Muscle layer of colon (tissue), 2 donors: Measurements from ENCODE around the gene HTR4.

ENCODE experiments used
- H3K27ac ChIP-seq: one replicate; pipeline ENCODE4 v1.7.0; 2013; ENCODE audit warnings: low read depth, mild to moderate bottlenecking, low read length, moderate library complexity
- H3K27me3 ChIP-seq, 2 donors: one replicate each; pipeline ENCODE4 v1.7.0; 2013; ENCODE audit warnings: low read length in 2 of 2, mild to moderate bottlenecking in 2 of 2; ENCODE audit not compliant: insufficient read depth in 2 of 2, control insufficient read depth in 1 of 2
- H3K36me3 ChIP-seq: one replicate; pipeline ENCODE4 v1.7.0; 2013; ENCODE audit warnings: mild to moderate bottlenecking, low read length; ENCODE audit not compliant: insufficient read depth
- H3K4me1 ChIP-seq: one replicate; pipeline ENCODE4 v1.7.0; 2013; ENCODE audit warnings: mild to moderate bottlenecking, low read length; ENCODE audit not compliant: insufficient read depth
- H3K4me3 ChIP-seq, 2 donors: one replicate each; pipeline ENCODE4 v1.7.0; 2013; ENCODE audit warnings: low read length in 2 of 2, low read depth in 1 of 2, mild to moderate bottlenecking in 1 of 2, moderate library complexity in 1 of 2
- H3K9ac ChIP-seq: one replicate; pipeline ENCODE4 v1.7.0; 2013; ENCODE audit warnings: low read length
- H3K9me3 ChIP-seq: one replicate; pipeline ENCODE4 v1.7.0; 2013; ENCODE audit warnings: mild to moderate bottlenecking, low read length
- donor health status: abdominal sarcoma.
- donor health status: Adenocarcinoma of cecum.

HTR4 gene

DNA sequence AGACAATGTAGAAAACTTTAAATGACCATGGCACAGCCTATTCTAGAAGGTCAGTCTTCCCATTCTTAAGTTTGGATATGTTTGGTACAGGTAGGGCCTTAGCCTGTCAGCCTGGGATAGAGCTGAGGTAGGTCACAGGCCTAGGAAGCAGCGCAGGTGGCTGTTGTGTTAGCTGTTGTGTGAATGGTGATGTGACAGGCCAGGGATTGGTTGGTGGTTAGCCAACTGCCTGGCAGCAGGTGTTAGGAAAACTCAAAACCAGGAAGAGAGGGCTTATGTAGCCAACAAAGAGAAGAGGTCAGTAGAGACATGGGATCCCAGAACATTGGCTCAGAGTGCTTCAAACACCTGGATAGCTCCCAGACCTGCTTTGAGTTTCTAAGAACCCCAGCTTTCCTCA lies 186.4 kb downstream of the HTR4 start:
- peaks cover 22% of the 10 kb centered on the region for H3K4me1 ChIP-seq
- H3K36me3 ChIP-seq = no peaks in the 10 kb centered on the region
- no peaks in the 10 kb centered on the region for H3K27me3 ChIP-seq
- H3K27ac ChIP-seq = no peak overlapping the region
- no peak overlapping the region for H3K9ac ChIP-seq
- no peak overlapping the region for H3K4me3 ChIP-seq
- no peaks in the 10 kb centered on the region for H3K9me3 ChIP-seq

DNA sequence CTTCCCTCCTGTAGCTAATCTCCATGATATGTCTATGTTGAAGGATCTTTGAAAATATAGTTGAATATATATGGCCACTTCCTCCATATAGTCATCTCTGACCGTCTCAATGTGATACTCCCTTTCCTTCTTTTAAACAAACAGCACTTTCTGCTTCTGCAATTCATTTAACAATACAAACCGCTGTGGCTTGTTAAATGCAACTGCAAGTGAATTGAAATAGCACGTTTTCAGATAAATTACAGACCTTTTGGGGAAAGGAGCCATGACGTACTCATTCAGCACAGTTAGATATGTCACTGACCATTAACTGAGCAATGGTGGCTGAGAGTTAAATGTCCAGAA lies 188.1 kb downstream of the HTR4 start:
- Histone ChIP-seq H3K9ac (no peak overlapping the region), H3K36me3 (no peaks in the 10 kb centered on the region), H3K4me3 (no peak overlapping the region), H3K27ac (no peak overlapping the region), H3K27me3 (no peaks in the 10 kb centered on the region), H3K9me3 (no peaks in the 10 kb centered on the region), H3K4me1 (peaks cover 22% of the 10 kb centered on the region)

DNA sequence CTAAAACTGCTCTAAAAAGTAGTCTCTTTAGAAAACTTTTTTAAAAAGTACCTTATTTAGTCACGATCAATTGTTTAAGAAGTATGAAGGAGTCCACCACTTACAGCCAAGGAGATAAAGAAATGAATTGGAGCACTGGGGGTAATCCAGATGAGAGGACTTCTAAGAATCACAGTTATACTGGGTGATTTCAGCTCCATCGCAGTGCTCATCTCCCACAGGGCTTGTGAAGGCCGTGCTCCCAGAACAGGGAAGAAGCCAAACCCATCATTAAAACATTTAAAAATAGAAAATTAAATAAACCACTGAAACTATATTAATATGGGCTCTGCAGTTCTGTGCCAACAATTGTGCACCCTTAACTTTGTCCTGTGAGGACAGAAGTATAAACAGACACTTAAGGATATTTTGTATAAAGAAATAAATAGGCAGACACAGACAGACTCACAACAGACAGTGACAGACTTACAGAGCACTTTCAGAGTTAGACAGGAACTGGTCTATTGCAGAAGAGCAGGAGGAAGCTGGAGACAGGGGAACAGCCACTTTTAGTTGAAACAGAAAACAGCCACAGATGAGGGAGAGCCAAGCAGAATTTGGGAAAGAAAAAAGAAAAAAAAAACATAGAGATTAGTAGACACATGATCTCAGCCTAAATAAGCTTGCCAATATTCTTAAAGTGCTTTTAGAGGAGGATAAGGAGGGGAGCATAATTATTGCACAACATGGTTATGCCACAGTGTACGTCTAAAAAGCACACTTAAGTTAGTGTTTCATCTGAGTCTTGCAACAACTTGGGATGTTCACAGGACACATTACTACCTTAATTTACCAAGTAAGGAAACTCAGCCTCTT lies 188.7 kb downstream of the HTR4 start:
- Histone ChIP-seq H3K36me3 (no peaks in the 10 kb centered on the region), H3K4me3 (no peak overlapping the region), H3K27ac (no peak overlapping the region), H3K4me1 (peaks cover 22% of the 10 kb centered on the region), H3K9ac (no peak overlapping the region), H3K27me3 (no peaks in the 10 kb centered on the region), H3K9me3 (no peaks in the 10 kb centered on the region)

DNA sequence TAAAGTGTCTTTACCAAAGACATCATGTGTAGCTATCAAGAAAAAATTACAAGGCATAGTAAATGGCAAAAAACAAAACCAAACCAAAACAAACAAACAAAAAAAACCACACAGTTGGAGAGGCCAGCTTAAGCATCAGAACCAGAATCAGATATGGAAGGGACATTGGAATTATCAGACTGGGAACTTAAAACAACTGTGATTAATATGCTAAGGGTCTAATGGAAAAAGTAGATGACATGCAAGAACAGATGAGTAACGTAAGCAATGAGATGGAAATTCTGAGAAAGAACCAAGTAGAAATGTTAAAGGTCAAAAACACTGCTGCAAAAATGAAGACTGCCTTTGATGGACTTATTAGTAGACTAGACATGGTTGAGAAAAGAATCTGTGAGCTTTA lies 194.7 kb downstream of the HTR4 start:
- Histone ChIP-seq H3K27me3 (no peaks in the 10 kb centered on the region), H3K27ac (no peak overlapping the region)

DNA sequence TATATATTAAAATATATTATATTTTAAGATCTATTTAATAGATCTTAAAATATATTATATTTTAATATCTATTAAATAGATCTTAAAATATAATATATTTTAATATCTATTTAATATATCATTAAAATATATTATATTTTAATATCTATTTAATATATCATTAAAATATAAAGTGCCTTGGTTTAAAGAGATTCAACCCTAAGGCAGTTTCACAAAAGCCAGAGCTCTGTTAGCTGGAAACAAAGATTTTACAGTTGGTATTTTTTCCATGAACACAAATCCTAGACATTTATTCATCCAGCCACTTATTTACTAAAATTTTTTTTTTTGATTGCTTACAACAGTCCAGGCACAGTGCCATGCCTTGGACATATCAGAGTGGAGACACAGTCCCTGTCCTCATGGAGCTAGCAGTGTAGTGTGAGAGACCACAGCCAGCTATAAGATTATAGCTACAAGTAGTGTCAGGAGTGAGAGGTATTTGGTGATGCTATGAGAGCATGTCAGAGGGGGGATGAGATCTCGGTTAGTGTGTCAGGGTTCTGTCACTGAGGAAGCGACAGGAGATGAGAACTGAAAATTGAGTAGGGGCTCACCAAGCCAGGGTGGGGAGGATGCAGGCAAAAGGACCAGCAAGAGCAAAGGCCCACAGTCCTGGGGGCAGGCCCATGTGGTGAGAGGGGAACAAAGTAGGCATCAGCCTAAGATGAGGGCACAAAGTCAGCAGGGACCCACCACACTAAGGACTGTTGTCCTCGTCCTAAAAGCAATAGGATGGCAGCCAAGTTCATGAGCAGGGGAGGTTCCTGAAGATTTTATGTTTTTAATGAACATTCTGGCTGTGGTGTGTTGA lies 196.1 kb downstream of the HTR4 start:
- no peak overlapping the region for H3K27ac ChIP-seq
- H3K4me1 ChIP-seq = peaks cover 4% of the 10 kb centered on the region
- no peaks in the 10 kb centered on the region for H3K9me3 ChIP-seq
- no peak overlapping the region for H3K9ac ChIP-seq
- H3K36me3 ChIP-seq = no peaks in the 10 kb centered on the region
- H3K27me3 ChIP-seq = no peaks in the 10 kb centered on the region
- no peak overlapping the region for H3K4me3 ChIP-seq

More for the DNA sequence above, 194.7 kb downstream of the HTR4 start:
- peaks cover 7% of the 10 kb centered on the region for H3K4me1 ChIP-seq
- H3K9ac ChIP-seq = no peak overlapping the region
- no peaks in the 10 kb centered on the region for H3K9me3 ChIP-seq
- H3K36me3 ChIP-seq = no peaks in the 10 kb centered on the region
- no peak overlapping the region for H3K4me3 ChIP-seq

DNA sequence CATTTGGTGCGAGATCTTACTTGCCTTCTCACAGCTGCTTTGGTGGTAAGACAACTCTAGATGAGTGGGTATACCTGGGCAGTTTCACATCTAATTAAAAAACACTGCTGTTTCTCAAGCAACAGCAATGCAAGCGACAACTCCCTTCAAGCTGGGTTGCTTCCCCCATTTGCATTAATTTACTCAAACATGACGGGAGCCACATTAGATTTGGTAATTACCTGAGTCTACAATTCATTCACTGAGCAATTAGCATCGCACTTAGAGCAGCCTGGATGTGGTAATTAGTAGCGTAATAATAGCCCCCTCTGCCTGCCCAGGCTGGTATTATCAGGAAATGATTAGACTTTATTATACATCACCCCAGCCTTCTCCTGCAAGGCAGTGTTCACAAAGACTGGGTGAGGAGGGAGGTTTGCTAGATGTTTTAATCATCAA lies 197.1 kb downstream of the HTR4 start:
- no peak overlapping the region for H3K27ac ChIP-seq

DNA sequence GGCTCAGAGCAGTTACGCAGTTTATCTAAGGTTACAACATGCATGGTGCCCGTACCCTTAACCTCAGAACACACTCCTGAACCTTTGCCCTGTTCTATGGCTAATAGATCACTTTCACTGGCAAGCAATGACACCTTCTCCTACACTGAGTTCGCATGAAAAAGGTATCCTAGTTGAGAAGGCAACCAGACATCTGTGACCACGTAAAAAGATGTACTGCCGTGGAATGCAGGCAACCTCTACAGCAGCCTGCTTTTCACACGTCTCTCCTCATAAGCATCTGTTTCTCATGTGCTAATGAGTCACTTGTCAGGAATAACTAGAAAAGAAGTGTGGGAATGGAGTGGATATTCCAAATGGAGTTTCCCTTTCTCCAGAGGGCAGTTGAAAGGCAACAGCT lies 199.1 kb downstream of the HTR4 start:
- Histone ChIP-seq H3K27me3 (no peaks in the 10 kb centered on the region), H3K9ac (no peak overlapping the region), H3K9me3 (no peaks in the 10 kb centered on the region), H3K27ac (no peak overlapping the region), H3K4me3 (no peak overlapping the region), H3K36me3 (no peaks in the 10 kb centered on the region), H3K4me1 (peaks cover 4% of the 10 kb centered on the region)

More for the DNA sequence above, 197.1 kb downstream of the HTR4 start:
- Histone ChIP-seq H3K4me3 (no peak overlapping the region), H3K36me3 (no peaks in the 10 kb centered on the region), H3K4me1 (peaks cover 4% of the 10 kb centered on the region), H3K9ac (no peak overlapping the region), H3K9me3 (no peaks in the 10 kb centered on the region), H3K27me3 (no peaks in the 10 kb centered on the region)

DNA sequence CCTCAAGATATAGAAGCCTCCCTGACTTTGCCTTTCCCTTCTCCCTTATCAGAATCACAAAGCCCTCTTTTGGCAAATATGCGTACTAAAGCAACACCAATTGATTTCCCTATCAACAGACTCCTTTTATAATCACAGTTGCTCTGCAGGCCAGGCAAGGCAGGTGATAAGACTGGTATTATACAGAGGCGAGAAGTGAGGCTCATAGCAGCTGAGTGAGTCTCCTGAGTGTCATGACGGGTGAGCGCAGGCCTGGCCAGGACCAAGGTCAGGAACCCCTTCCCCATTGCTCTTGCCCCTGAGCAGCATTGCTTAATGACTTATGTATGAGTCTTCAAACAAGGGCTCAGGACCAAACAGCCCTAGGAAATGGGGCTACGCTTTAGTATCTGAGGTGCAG lies 199.8 kb downstream of the HTR4 start:
- H3K27ac ChIP-seq = no peak overlapping the region
- no peak overlapping the region for H3K4me3 ChIP-seq
- H3K27me3 ChIP-seq = no peaks in the 10 kb centered on the region
- peaks cover 4% of the 10 kb centered on the region for H3K4me1 ChIP-seq
- no peak overlapping the region for H3K9ac ChIP-seq
- H3K36me3 ChIP-seq = no peaks in the 10 kb centered on the region
- no peaks in the 10 kb centered on the region for H3K9me3 ChIP-seq

DNA sequence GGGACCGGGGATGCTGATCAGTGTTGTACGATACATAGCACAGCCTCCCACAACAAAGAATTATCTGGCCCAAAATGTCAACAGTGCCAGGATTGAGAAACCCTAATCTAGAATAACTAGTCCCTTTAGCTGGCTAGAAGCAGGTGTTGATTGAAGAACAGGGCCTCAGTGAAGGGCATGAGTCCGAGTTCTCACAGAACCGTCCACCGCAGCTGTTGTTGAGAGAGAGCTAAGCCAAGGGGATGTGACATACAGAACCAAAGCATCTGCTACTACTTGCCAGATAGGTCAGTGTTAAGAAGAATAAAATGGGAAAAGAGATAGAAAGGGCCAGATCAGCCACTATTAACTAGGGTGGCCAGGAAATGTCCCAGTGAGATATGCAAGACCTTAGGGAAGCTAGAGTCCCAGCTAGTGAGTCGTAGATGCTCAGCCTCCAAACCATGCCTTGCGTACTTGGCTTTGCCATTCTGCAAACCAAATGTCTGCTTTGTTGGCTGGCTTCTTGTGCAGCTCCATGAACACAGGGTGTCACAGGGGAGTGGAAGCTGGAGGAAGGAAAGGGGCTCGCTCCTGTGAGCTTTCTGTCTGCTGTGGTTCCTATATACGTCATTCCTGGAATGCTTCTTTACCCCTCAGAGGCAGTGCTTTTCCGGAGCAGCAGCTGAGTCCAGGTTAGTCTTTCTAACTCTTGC lies 201.7 kb downstream of the HTR4 start:
- no peak overlapping the region for H3K4me3 ChIP-seq
- H3K27me3 ChIP-seq = no peaks in the 10 kb centered on the region
- H3K9ac ChIP-seq = no peak overlapping the region
- no peaks in the 10 kb centered on the region for H3K9me3 ChIP-seq
- no peaks in the 10 kb centered on the region for H3K4me1 ChIP-seq
- no peaks in the 10 kb centered on the region for H3K36me3 ChIP-seq
- no peak overlapping the region for H3K27ac ChIP-seq

DNA sequence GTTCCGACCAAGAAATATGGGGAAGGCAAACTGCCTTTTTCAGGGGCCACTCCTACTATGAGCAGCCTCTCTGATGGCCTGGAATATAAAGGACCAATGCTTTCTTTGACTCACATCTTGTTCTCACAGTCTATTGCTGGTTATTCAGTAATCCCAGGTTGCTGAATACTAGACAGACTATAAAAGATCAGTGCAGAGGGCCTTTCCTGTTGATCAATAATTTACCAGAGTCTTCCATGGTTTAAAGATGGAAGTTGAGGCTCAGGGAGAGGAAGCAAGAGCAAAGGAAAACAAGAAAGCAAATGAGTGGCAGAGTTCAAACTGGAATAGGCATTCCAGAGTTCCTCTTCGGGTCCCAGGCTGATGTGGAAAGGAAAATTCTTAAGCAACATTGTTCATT lies 207.7 kb downstream of the HTR4 start:
- Histone ChIP-seq H3K4me3 (no peak overlapping the region), H3K36me3 (peaks cover 10% of the 10 kb centered on the region), H3K27ac (no peak overlapping the region), H3K9me3 (no peaks in the 10 kb centered on the region), H3K27me3 (no peaks in the 10 kb centered on the region), H3K9ac (no peak overlapping the region), H3K4me1 (peaks cover 11% of the 10 kb centered on the region)

DNA sequence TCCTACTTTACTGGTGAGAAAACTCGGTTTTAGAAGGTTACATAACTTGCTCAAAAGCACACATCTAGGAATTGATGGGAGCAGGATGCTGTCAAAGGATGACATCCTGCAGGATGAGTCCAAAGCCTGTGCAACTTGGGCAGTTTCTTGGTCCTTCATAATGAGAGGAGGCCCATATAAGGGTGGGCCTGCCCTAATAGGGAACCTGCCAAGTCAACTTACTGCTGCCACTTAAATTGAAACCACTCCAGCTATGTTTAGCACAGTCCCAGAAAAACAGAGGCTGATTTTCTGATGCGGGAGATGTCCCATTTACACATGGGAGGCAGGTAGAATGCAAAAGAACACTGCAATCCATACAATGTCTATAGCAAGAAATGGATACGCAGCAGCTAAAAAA lies 208.7 kb downstream of the HTR4 start:
- Histone ChIP-seq H3K27ac (no peak overlapping the region), H3K9me3 (no peaks in the 10 kb centered on the region), H3K4me1 (peaks cover 11% of the 10 kb centered on the region), H3K4me3 (no peak overlapping the region), H3K9ac (no peak overlapping the region), H3K36me3 (peaks cover 14% of the 10 kb centered on the region), H3K27me3 (no peaks in the 10 kb centered on the region)
